Measurements from ENCODE around the gene SRD5A3.

GRCh38 chr4:55398461-55398860 lies 52.4 kb downstream of the SRD5A3 start:
- TF ChIP-seq CTCF (IDR thresholded peaks at IDR 0.05) (no peak), POLR2A (IDR thresholded peaks at IDR 0.05) (no peak)
